Measurements from ENCODE around the gene COBL. TPM values are rescaled to one million over a fixed set of nuclear protein-coding genes. Genes with fewer than 3 reads are reported as not detected.

COBL gene
- polyA plus RNA-seq, 1 donor (not counting 4 experiments of a cell fraction or from before 2014, with no cell fraction given), result 4.5 TPM

DNA sequence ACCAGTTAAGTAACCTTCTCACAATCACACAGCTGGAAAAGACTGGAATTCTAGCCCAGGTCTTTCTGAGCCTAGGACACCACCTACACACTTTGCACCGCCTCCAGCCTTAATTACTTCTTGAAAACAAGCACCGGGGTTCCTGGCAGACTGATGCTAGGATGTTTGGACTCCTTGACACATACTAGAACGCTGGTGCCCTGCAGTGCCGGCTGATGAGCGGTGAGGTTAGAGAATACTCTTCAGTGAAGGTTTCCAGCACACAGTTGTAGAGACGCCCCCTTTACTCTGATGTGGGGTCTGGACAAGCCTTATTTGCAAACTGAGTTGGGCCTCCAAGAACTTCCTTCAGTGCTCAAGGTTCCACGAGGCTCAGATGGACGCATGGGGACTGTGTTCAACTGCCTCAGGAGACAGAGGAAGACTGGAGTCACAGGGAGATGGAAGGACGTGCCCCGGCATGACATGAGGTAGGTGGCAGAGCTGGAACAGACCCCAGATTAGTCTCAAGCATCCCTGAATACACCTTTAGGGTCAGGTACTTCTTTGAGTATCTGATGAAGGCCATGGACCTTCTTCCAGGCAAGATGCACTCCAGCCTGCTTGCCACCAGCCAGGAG, 89.6 kb downstream of the COBL start:
- Histone ChIP-seq H4K20me1 (ENCODE audit: control insufficient read depth, extremely low read depth, insufficient read depth, low read length) (no peaks in the 10 kb centered on the region), H3K4me3 (ENCODE audit: control insufficient read depth in 2 of 3, extremely low read depth in 1 of 3, insufficient read depth in 2 of 3, low read depth in 1 of 3, low read length in 3 of 3) (no peak overlapping the region), H3K9ac (ENCODE audit: control insufficient read depth, extremely low read depth, insufficient read depth, low read length) (no peak overlapping the region), H2AFZ (ENCODE audit: control insufficient read depth, low read length) (no peak overlapping the region), H3K4me1 (ENCODE audit: control insufficient read depth, extremely low read depth, insufficient read depth, low read length) (peaks cover 21% of the 10 kb centered on the region), H3K27ac (ENCODE audit: control insufficient read depth, insufficient read depth, low read length) (no peak overlapping the region), H3K27me3 (ENCODE audit: control insufficient read depth, extremely low read depth, insufficient read depth, low read length) (peaks cover 9% of the 10 kb centered on the region), H3K36me3 (ENCODE audit: control insufficient read depth in 2 of 2, extremely low read depth in 1 of 2, insufficient read depth in 2 of 2, low read length in 2 of 2) (no peaks in the 10 kb centered on the region), H3K79me2 (ENCODE audit: control insufficient read depth, insufficient read depth, low read length) (no peaks in the 10 kb centered on the region), H3K4me2 (ENCODE audit: control insufficient read depth, extremely low read depth, insufficient read depth, low read depth, low read length) (peak overlapping the region; percentile 13), H3K9me3 (ENCODE audit: control insufficient read depth, low read depth, low read length) (no peaks in the 10 kb centered on the region), H3K9me1 (ENCODE audit: control insufficient read depth, extremely low read depth, insufficient read depth, low read length) (no peaks in the 10 kb centered on the region)
- dilution Hi-C loops (cut with MboI; ENCODE audit: extremely low pct_ligation_motif_present, low sequenced_read_pairs), result no loop called here
- TF ChIP-seq EZH2 (IDR thresholded peaks at IDR 0.05; ENCODE audit: low read length), result no peak
- TF ChIP-seq, protein P1, sequence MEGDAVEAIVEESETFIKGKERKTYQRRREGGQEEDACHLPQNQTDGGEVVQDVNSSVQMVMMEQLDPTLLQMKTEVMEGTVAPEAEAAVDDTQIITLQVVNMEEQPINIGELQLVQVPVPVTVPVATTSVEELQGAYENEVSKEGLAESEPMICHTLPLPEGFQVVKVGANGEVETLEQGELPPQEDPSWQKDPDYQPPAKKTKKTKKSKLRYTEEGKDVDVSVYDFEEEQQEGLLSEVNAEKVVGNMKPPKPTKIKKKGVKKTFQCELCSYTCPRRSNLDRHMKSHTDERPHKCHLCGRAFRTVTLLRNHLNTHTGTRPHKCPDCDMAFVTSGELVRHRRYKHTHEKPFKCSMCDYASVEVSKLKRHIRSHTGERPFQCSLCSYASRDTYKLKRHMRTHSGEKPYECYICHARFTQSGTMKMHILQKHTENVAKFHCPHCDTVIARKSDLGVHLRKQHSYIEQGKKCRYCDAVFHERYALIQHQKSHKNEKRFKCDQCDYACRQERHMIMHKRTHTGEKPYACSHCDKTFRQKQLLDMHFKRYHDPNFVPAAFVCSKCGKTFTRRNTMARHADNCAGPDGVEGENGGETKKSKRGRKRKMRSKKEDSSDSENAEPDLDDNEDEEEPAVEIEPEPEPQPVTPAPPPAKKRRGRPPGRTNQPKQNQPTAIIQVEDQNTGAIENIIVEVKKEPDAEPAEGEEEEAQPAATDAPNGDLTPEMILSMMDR (optimal IDR thresholded peaks at IDR 0.05 in 1 of 3, IDR thresholded peaks at IDR 0.05 in 1 of 3, conservative IDR thresholded peaks at IDR 0.05 in 1 of 3; ENCODE audit: extremely low read depth in 1 of 3, insufficient read depth in 2 of 3, low read length in 3 of 3), result no peak
- no peak for FAIRE-seq
- no peak for DNase-seq (ENCODE audit: low read depth, low spot score)

GRCh38 chr7:51226063-51226755, 90.4 kb downstream of the COBL start:
- H3K9me3 ChIP-seq (ENCODE audit: control insufficient read depth, low read depth, low read length), result no peaks in the 10 kb centered on the region
- dilution Hi-C loops (cut with MboI; ENCODE audit: extremely low pct_ligation_motif_present, low sequenced_read_pairs), result no loop called here
- peak; percentile 48 for DNase-seq (ENCODE audit: low read depth, low spot score)
- H3K27me3 ChIP-seq (ENCODE audit: control insufficient read depth, extremely low read depth, insufficient read depth, low read length), result peaks cover 9% of the 10 kb centered on the region
- FAIRE-seq, result peak; percentile 97
- H3K27ac ChIP-seq (ENCODE audit: control insufficient read depth, insufficient read depth, low read length), result peak overlapping the region; percentile 37
- H2AFZ ChIP-seq (ENCODE audit: control insufficient read depth, low read length), result no peak overlapping the region
- H3K9me1 ChIP-seq (ENCODE audit: control insufficient read depth, extremely low read depth, insufficient read depth, low read length), result no peaks in the 10 kb centered on the region
- H3K36me3 ChIP-seq (ENCODE audit: control insufficient read depth in 2 of 2, extremely low read depth in 1 of 2, insufficient read depth in 2 of 2, low read length in 2 of 2), result no peaks in the 10 kb centered on the region
- H4K20me1 ChIP-seq (ENCODE audit: control insufficient read depth, extremely low read depth, insufficient read depth, low read length), result no peaks in the 10 kb centered on the region
- no peak overlapping the region for H3K4me3 ChIP-seq (ENCODE audit: control insufficient read depth in 2 of 3, extremely low read depth in 1 of 3, insufficient read depth in 2 of 3, low read depth in 1 of 3, low read length in 3 of 3)
- TF ChIP-seq, protein P1 (optimal IDR thresholded peaks at IDR 0.05 in 1 of 3, IDR thresholded peaks at IDR 0.05 in 1 of 3, conservative IDR thresholded peaks at IDR 0.05 in 1 of 3; ENCODE audit: extremely low read depth in 1 of 3, insufficient read depth in 2 of 3, low read length in 3 of 3), result no peak
- no peak for TF ChIP-seq EZH2 (IDR thresholded peaks at IDR 0.05; ENCODE audit: low read length)
- H3K79me2 ChIP-seq (ENCODE audit: control insufficient read depth, insufficient read depth, low read length), result no peaks in the 10 kb centered on the region
- H3K4me2 ChIP-seq (ENCODE audit: control insufficient read depth, extremely low read depth, insufficient read depth, low read depth, low read length), result peak overlapping the region; percentile 50
- H3K9ac ChIP-seq (ENCODE audit: control insufficient read depth, extremely low read depth, insufficient read depth, low read length), result no peak overlapping the region
- H3K4me1 ChIP-seq (ENCODE audit: control insufficient read depth, extremely low read depth, insufficient read depth, low read length), result peaks cover 21% of the 10 kb centered on the region
